ENCODE results near the gene KLF5.

The KLF5 gene

GRCh38 chr13:73072239-73072900 lies 13.6 kb downstream of the KLF5 start:
- ChIA-PET POLR2A (no interaction called here), CTCF (interaction anchor here (0.8 to 2.9 kb wide), 5 partner anchors 8 to 40 kb away, joined by 3 to 16 read pairs (median 3); partner anchors contain the start of gene KLF5)
- no peak for DNase-seq (ENCODE audit: extremely low spot score)
- TF ChIP-seq CTCF (IDR thresholded peaks at IDR 0.05; ENCODE audit: control extremely low read depth, extremely low read depth, low read depth, missing control alignments), result no peak

- no peak for DNase-seq (ENCODE audit: extremely low spot score)
- CTCF ChIA-PET, result interaction anchor here (0.8 to 2.9 kb wide), 4 partner anchors 8 to 39 kb away, joined by 3 to 16 read pairs (median 4); partner anchors contain the start of gene KLF5
- TF ChIP-seq CTCF (IDR thresholded peaks at IDR 0.05; ENCODE audit: control extremely low read depth, extremely low read depth, low read depth, missing control alignments), result no peak
- POLR2A ChIA-PET, result no interaction called here
Measured at GRCh38 chr13:73073050-73073449, 14.2 kb downstream of the KLF5 start.

- ChIA-PET CTCF (interaction anchor here (1.0 kb wide), 1 partner anchor 14 kb away, joined by 3 read pairs; no protein-coding TSS in a partner anchor), POLR2A (no interaction called here)
Measured at GRCh38 chr13:73074014-73074413, 15.2 kb downstream of the KLF5 start.

GRCh38 chr13:73074926-73075325 lies 16.1 kb downstream of the KLF5 start:
- no peak for TF ChIP-seq CTCF (IDR thresholded peaks at IDR 0.05; ENCODE audit: control extremely low read depth, extremely low read depth, low read depth, missing control alignments)
- DNase-seq (ENCODE audit: extremely low spot score), result no peak
- POLR2A ChIA-PET, result interaction anchor here (0.6 to 0.7 kb wide), 2 partner anchors 16 to 212 kb away, joined by 3 to 6 read pairs; partner anchors contain the start of gene KLF5
- CTCF ChIA-PET, result interaction anchor here (1.0 kb wide), 2 partner anchors 15 to 18 kb away, joined by 3 read pairs; no protein-coding TSS in a partner anchor

More at GRCh38 chr13:73074014-73074413, 15.2 kb downstream of the KLF5 start:
- TF ChIP-seq CTCF (IDR thresholded peaks at IDR 0.05; ENCODE audit: control extremely low read depth, extremely low read depth, low read depth, missing control alignments), result no peak
- DNase-seq (ENCODE audit: extremely low spot score), result no peak

GRCh38 chr13:73075546-73075945 lies 16.7 kb downstream of the KLF5 start:
- TF ChIP-seq CTCF (IDR thresholded peaks at IDR 0.05; ENCODE audit: control extremely low read depth, extremely low read depth, low read depth, missing control alignments), result no peak
- ChIA-PET CTCF (interaction anchor here (1.0 kb wide), 1 partner anchor 19 kb away, joined by 3 read pairs; no protein-coding TSS in a partner anchor), POLR2A (interaction anchor here (0.7 kb wide), 1 partner anchor 17 kb away, joined by 3 read pairs; the partner anchor contains the start of gene KLF5)
- DNase-seq (ENCODE audit: extremely low spot score), result no peak

GRCh38 chr13:73075954-73076353 lies 17.1 kb downstream of the KLF5 start:
- TF ChIP-seq CTCF (IDR thresholded peaks at IDR 0.05; ENCODE audit: control extremely low read depth, extremely low read depth, low read depth, missing control alignments), result no peak
- no peak for DNase-seq (ENCODE audit: extremely low spot score)
- POLR2A ChIA-PET, result no interaction called here
- CTCF ChIA-PET, result interaction anchor here (1.0 kb wide), 1 partner anchor 19 kb away, joined by 3 read pairs; no protein-coding TSS in a partner anchor

All from GM10248 (cell line).